OCI-M1 (cell line): ENCODE data around the gene C1RL.
"Not testable (repeated sequence)": the region's sequence is repeated elsewhere in the genome, so short reads cannot be mapped to it uniquely, and the experiment has no call there.

Source experiments
- DNase-seq: peaks from one replicate; lab custom pipeline; 2025; lab: John Stamatoyannopoulos, UW

The C1RL gene

DNA sequence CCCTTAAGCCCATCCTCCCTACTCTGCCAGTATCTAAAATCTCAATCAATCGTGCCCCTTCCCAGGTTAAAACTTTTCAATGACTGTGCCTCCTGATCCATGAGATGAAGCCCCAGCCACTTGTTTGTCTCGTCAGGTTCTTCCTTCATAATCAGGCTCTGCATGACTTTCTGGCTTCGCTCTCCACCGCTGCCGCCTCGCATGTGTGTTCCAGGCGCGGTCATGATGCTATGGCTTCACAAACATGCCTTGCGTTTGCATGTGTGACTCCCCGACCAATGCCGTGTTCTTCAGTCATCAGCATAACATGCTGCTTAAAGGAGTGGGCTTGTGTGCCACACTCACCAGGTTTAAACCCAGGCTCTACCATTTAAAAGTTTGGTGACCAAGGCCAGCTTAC is 5.0 kb upstream of the C1RL start:
- DNase-seq: no peak

DNA sequence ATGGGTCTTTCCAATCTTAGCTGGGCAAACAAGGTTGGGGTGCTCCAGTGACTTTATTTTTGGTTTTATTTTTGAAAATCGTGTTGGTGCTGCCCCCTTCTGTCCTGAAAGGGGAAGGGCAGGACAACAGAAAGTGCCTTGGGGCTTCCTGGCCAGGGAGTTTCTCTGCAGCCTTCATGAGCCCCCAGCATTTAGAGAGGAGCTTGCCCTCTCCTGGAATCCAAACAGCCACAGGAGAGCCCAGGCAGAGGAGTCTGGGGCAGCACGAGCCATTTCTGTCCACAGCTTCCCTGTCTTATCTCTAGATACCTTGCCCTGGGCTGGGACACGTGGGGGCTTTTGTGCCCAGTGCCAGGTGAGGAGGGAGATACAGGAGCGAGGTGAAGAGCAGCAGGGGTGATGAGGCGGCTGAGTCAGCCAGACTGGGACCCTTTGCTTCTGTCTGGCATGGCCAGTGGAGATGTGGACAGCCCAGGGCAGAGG is 4.4 kb upstream of the C1RL start:
- peak; percentile 72 for DNase-seq

DNA sequence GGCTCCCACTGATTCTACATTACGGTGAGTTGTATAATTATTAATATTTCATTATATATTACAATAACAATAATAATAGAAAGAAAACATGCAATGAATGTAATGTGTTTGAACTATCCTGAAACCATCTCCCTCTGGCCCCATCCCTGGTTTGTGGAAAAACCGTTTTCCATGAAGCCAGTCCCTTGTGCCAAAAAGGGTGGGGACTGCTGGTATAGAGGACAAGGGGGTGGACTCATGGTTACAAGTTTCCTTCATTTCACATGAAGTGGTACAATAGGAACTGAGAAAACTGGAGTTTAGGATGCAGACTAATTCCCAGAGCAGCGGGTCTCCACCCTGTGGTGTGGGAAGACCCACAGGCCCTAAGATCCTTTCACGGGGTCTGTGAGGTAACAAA is 3.0 kb upstream of the C1RL start:
- no peak for DNase-seq

DNA sequence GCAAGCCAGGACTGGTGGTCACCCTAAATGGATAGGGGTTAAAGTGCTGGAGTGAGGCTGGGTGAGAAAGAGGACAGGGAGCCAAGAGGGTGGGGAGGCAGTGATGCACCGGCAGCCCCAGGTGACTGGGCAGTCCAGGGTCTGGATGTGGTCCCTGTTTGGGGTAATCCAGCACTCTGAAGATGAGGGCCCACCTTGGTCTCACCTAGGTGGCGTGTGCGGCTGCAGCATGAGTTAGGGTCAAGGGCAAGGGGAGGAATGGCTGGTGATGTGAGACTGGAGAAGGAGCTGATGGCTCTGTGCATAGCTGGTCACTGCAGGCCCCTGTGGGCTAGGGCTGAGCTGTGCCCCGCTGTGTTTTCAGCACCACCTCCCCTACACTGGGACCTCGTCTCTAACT is 1.6 kb upstream of the C1RL start:
- DNase-seq: no peak

DNA sequence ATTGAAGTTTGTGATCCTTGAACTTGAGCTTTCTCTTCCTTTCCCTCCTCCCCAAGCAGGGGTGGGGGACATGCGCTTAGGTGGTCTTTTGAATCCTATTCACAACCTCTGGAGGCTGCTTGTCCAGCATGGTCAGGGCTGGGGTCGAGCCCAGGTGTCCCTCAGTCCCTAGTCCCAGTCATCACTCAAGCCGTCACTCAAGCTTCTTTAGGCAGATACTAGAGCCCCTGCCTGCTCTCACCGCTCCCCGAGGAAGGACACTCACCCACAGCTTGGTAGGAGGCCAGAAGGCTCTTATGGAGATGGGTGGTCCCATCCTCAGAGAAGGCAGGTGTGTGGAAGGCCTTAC is 532 bp upstream of the C1RL start:
- DNase-seq: no peak

DNA sequence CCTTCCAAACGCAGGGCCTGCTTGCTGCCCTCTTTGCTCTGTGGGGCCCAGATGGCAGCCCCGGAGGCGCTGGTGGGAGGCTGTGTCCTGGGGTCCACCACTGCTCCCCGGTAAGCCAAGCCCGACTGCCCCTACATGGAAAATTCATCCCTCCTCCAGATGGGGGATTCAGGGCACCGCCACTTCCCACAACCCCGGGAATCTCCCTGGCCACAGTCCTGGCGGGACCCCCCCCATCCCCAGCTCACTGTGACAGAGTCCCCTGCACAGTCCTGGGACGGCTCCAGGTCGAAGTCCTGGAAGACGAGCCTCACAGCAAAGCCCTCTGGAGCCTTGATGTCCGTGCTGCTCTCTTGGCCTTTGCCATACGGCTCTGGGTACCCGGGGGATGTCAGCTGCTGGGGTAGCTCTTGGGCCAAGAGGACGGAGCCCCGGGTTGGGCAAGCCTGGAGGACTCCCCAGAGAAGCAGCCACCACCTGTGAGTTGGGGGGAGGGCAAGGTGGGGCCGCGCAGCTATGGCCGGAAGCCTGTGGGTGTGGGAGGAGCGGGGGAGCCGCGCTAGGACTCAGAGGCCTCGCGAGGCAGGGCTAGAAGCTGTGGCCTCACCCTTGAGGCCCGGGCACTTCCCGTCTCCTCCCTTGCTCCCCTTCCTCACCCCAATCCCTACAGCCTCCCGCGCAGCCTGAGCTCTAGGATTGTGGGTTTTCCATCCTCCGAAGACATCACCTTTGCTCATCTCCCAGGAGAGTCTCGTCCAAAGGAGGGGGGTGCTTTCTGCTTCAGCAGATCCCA is 815 bp downstream of the C1RL start:
- DNase-seq: peak; percentile 85

DNA sequence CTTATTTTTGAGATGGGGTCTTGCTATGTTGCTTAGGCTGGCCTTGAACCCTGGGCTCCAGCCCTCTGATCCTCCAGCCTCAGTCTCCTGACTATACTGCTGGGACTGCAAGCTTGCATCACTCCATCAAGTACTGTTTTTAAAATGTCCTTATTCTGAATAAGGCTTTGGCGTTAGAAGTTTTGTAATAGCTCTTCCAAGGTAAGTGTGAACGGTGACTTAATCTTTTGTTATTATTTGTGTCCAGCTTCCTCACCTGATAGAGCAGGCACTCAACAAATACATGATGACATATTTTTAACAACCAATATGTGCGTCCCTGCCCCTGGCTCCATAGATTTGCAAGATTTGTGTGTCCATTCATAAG is 1.4 kb downstream of the C1RL start:
- DNase-seq: peak; percentile 57

DNA sequence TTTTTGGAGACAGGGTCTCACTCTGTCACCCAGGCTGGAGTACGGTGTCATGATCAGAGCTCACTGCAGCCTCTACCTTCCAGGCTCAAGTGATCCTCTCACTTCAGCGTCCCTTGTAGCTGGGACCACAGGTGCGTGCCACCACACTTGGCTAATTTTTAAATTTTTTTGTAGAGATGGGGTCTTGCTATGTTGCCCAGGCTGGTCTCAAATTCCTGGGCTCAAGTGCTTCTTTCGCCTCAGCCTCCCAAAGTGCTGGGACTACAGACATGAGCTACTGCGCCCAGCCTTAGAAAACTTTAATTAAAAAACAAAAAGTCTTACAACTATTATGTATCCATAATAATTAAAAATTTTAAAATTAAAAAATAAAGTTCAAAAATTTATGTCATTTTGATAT is 1.8 kb downstream of the C1RL start:
- DNase-seq: not testable (repeated sequence)

DNA sequence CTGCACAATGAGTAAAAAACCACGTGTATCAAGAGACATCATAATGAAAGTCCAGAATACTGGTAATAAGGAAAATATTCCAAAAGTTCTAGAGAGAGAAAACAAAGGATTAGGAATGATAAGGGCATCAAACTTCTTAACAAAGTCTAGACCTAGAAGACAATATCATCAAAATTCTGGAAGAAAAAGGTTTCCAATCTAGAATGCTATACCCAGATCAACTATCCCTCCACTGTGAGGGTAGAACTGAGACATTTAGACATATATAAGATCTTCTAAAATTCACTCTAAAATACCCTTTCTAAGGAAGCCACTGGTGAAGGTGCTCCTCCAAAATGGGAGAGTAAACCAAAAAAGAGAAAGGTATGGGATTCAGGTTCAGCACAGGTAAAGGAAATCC is 2.9 kb downstream of the C1RL start:
- DNase-seq: no peak

DNA sequence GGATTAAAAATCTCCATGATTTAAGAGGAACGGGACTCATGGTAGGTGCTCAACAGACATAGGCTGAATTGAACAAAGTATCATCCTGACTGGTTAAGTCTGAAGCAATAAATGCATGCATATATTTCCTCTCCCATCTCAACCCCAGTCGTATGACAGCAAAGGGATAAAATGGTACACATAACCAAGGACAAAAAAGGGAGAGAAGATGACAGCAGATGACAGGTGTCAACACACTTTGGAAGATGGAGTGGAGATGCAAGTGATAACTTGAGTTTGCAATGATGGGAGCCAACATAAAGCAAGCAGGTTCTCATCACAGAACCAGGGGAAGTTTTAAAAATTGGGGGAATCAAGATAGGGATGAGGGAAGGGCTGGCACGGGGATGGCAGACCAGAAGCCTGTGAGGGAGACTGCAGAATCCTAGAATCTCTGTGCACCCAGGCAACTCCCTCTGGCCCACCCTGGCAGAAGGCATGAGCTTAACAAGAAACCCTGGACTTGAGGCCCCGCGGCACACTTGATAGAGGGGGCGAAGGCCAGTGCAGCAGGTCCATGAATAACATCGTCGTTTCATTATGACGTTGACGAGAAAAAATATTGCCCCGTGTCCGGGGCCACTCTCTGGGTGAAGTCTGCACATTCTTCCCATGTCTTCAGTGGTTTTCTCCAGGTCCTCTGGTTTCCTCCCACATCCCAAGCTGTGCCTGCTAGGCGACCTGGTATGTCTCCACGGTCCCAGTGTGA is 5.0 kb downstream of the C1RL start:
- no peak for DNase-seq

DNA sequence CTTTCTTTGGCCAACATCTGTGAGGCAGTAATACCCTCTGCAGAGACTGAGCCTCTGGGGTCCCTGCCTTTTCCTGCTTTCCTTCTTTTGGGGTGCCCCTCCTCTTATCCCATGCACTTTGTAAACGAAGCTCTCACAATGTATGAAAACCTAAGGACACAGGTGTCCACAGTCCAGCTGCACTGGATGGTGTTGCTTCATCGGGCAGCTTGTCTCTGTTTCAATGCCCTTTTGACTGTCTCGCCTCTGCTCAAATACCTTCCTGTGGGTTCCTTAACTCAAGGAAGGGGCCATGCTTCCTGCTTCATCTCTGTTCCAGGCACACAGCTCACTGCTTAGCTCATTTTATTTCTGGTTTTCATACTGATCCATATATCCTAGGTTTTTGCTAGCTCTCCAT is 6.4 kb downstream of the C1RL start:
- no peak for DNase-seq

DNA sequence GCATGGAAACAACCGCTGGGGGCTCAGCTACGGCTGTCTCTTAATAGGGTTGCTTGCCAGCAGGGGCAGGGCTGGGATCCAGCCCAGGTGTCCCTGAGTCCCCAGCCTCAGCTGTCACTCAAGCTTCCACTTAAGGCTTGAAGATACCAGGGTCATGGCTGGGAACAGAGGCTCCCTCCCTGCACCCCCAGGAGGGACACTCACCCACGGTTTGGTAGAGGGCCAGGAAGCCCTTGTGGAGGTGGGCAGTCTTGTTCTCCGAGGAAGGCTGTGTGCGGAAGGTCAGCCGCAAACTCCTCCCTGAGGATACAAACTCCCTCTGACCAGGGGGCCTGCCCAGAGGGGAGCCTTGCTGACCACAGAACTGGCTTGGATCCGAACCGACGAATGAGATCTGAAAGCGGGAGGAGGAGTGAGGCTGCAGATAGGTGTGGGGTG is 7.3 kb downstream of the C1RL start:
- no peak for DNase-seq

DNA sequence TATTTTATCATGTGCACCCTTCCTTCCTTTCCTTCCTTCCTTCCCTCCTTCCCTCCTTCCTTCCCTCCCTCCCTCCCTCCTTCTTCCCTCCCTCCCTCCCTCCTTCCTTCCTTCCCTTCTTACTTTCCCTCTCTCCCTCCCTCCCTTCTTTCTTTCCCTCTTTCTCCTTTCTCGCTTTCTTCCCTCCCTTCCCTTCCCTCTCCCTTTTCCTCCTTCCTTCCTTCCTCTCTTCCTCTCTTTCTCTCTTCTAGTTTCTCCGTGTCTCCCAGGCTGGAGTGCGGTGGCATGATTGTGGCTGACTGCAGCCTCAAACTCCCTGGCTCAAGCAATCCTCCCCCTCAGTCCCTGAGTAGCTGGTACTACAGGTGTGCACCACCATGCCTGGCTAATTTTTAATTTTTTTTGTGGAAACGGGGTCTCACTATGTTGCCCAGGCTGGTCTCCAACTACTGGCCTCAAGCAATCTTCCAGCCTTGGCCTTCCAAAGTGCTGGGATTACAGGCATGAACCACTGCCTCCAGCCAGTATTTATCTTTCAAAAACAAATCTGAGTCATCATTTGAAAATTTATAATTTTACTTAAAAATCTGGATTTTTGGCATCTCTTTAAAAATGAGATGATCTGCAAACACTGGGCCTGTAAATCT is 7.8 kb downstream of the C1RL start:
- no peak for DNase-seq

DNA sequence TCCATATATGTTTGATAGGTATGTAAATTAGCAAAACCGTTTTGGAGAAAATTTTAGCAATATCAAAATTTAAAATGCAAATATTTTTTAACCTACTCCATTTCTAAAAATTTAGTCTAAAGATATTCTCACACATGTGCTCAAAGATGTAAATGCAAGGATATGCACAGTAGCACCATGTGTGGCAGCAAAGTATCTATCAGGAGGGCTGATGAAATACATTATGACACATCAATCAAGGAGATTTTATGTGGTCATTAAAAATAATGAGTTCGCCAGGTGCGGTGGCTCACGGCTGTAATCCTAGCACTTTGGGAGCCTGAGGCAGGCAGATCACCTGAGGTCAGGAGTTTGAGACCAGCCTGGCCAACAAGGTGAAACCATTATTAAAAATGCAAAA is 8.8 kb downstream of the C1RL start:
- DNase-seq: no peak

DNA sequence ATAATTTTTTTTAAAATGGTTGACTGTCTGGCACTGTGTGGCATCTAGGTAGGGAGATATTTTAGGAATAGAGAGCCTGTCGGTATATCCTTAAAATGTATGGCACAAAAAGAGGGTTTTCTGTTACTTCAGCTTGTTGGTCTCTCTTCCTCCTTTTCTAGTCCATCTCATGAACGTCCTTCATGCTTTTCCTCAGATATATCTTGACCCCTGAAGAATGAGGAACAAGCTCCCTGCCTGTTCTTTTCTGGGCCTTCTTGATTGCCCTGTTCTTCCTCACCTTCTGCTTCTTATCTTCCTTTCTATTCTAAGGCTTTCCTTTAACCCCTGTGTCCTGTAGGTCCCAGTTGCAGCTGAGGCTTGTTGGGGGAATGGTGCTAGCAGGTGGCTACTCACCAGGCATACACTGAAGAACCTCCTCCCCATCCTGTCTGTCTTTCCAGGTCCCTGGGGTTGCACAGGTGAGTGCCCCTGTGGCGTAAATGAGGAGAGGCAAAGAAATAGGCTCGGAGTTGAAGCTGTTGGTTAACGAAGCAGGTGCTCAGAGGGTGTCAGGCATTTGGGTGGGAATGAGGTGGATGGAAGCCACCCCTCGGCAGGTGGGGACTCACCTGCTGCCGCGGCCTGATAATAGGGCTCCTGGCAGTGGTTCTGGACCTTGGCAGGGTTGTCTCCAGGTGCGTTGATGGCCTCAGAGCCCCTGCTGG is 9.6 kb downstream of the C1RL start:
- peak; percentile 62 for DNase-seq

DNA sequence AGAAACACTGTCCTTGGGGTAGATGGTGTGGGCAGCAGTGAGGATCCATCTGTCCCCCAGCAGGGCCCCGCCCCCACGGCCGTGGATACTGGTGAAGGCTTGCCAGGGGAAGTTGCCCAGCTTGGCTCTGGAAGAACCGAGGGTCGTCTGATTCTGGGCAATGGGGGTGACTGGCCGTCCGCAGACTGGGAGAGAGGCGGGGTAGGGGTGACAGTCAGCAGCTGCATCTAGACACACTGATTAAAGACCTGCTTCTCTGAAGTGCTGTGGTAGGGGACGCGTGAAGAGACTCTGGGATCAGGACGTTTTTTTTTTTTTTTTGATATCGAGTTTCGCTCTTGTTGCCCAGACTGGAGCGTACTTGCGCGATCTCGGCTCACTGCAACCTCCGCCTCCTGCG is 12.0 kb downstream of the C1RL start:
- DNase-seq: no peak

DNA sequence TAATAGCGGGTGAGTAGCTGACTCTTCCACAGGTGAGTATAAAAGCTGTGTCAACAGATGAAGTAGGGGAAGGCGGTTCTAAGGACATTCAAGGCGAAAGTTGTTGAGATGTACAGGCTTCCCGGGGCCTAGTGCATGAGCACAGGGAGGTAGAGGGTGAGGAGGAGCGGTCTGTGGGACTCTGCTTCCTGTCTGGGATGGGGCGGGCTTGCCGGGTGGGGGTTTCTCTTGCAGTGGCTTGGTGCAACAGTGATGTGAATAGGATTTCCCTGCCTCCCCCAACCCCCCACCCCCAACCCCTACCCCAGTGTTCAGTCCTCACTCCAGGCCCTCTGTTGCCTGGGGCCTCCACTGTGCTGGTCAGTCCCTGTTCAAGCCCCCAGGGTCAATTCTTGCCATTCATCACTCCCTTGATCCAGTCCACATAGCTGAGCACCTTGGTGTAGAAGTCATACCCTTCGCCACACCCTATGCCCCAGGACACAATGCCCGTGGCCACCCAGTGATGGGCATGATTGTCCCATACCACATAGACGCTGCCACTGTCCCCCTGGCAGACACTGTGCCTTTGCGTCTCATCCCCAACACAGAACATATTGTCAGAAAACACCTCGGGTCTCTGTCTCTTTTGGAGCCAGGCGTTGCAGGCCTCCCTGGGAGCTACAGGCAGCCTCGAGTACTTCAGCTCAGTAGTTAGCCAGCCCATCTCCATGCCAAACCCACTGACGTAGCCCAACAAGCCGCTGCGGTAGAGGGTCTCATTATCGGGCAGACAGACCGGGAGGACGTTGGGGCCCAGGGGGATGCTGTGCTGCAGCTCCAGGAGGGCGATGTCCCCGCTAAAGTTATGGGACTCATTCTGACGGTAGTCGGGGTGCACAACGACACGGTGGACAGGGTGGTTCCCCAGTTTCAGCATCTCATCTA is 12.7 kb downstream of the C1RL start:
- DNase-seq: no peak

DNA sequence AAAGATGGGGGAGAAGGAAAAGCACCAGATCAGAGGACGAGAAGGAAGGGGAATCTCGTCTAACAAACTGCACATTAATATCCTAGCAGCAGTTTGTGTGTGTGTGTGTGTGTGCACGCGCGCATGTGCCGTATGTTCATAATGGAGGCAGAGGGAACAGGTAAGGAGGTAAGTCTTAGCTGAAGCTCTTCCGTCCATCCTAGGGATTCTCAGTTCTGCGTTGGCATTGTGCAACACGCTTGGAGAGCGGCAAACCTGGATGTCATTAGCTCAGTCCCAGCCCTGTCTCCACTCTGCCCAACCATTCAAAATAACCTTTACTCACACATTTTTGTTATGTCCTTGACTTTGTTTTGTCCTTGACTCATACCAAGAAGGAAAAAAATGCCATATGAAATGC is 15.1 kb downstream of the C1RL start:
- no peak for DNase-seq

DNA sequence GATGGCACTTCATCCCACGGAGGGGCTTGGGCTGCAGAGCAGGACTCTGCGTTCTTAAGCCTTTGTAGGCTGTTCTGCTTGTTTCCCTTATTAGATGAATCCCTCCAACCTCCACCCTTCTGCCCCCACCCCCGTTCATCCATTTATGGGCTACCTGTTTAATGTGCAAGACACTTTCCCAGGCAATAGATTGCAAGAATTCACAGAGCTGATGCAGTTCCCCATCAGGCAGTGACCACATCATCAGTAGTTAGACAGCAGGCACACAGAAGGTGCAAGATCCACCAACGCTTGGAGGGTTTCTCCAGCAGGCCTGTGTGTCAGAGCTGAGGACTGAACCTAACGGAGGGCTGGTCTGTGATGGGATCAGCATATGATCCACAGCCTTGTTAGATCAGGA is 15.5 kb downstream of the C1RL start:
- DNase-seq: no peak

DNA sequence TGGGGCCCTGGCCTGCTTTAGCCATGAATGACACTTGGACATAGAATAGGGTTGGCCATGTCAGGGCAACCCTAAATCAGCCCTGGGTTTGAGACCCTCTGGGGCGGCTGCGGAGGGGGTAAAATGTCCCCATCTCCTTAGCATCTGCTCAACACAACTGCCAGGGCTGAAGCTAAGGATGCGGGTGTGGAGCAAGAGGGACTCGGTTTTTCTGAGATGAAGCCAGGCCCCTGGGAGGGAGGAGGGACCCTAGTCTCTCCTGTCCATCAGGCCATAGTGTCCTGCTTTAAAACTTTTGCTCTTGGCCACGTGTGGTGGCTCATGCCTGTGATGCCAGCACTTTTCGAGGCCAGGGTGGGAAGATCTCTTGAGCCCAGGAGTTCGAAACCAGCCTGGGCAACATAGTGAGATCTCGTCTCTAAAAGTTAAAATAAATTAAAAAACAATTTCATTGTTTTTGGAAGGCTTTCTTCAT is 16.0 kb downstream of the C1RL start:
- no peak for DNase-seq
